ENCODE measurements around the gene IQSEC2.
A peak's percentile ranks its signal among the peaks of the same experiment; 100 is the strongest.

The IQSEC2 gene

DNA sequence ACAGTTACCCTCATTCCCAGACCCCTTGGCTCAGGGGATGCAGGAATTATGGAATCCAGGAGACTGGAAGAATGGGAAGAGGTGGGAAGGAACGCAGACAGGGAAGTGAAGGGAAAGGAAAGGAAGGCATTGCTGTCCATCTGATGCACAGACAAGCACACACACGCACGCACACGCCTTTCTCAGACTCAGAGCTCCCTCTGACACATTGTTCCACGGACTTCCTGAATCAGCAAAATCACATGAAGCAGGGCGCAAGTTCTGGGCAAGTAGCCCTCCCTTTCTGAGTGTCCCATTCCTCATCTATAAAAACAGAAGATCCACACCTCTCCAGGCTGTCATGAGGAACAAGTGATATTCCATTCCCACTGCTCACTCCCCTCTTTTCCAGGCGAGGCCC is 13.2 kb downstream of the IQSEC2 start:
- no peak for DNase-seq (ENCODE audit: low read depth in 2 of 2)

DNA sequence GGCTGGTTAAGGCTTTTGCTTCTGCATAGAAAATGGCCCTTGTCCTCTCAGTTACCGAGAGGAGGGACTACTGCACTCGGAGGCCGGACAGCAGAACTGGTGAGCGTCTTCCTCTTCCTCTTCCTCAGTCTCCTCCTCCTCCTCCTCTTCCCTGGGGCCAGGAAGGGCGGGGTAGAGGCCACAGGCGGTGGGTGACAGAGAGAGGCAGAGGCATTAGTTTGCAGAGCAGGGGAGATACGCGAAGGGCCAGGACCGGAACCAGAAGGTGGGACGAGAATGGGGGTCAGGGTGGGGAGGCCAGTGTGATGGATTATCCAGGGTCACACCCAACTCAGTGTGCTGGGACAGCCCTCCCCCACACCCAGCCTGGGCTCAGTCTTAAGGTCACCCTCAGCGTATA is 14.5 kb downstream of the IQSEC2 start:
- no peak for DNase-seq (ENCODE audit: low read depth in 2 of 2)

DNA sequence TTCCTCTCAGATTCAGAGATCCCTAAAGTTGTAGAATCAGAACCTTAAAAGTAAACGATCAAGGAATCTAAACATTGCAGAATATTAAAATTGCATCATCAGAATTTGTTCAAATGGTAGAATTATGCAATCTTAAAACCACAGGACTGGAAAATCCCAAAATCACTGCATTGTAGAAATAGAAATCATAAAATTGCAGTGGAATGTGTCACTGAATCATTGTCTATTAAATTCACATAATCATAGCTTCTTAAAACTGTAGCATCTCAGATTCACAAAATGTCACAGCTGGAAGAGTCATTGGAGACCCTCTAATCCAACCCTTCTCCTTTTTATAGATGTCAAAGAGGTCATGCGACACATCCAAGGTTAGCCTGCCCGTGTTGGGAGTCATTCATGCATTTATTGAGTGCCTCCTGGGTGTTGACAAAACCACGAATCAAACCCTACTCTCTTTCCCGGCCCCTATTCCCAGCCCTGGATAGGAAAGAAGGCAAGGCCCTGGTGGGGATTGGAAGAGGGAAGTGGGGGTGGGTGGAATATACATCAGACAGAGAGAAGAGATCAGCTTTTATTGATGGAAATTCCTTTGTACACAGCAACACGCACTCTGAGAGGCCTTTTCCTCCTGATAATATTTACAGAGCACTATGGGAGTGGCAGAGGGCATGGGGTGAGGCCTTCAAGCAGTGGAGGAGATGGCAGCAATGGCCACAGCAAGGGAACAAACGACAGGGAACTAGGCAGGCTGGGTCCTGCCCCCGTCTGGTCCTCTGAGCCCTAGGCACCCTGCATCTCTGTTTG is 15.4 kb downstream of the IQSEC2 start:
- DNase-seq (ENCODE audit: low read depth in 2 of 2), result no peak

DNA sequence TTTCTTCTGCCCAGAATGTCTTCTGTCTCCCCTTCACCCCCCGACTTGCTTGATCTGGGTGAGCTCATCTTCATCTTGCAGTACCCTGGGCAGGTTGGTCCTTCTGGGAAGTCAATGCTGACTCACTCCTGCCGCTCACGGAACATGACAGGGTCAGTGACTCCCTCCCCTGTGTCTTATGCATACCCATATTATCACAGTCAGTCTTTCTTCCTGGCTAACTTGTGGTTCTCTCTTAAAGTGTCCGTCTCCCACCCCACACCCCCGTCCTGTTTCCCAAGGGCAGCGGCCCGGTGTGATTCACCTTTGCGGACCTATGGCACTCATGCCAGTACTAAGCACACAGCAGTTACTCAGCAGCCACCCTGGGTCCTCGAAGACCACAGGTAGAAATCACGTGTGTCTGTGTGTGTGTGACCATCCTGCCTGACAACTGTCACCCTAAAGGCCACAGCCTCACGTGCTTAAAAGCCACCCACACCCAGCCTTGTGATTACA is 17.7 kb downstream of the IQSEC2 start:
- peak; percentile 46 to 57 for DNase-seq (ENCODE audit: low read depth in 2 of 2)

DNA sequence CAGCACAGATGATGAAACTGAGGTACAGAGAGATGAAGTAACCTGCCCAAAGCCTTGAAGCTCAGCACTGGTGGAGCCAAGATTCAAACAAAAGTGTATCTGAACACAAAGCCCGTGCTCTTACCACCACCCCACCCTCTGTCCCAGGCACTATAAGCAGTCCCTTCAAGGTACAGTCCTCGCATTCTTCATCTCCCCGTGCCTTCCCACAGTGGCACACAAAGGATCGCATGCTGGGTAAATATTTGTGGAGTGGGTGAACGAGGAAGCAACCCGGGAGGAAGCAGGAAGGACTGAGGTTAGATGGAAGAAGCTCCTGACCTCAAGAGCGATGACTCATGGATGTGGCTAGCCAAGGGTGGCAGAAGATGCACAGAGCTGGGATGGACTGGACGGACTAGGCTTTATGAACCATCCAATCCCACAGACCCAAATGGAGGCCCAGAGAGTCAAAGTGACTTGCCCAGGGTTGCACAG is 18.4 kb downstream of the IQSEC2 start:
- peak in 1 of 2 donors; percentile 9 for DNase-seq (ENCODE audit: low read depth in 2 of 2)

DNA sequence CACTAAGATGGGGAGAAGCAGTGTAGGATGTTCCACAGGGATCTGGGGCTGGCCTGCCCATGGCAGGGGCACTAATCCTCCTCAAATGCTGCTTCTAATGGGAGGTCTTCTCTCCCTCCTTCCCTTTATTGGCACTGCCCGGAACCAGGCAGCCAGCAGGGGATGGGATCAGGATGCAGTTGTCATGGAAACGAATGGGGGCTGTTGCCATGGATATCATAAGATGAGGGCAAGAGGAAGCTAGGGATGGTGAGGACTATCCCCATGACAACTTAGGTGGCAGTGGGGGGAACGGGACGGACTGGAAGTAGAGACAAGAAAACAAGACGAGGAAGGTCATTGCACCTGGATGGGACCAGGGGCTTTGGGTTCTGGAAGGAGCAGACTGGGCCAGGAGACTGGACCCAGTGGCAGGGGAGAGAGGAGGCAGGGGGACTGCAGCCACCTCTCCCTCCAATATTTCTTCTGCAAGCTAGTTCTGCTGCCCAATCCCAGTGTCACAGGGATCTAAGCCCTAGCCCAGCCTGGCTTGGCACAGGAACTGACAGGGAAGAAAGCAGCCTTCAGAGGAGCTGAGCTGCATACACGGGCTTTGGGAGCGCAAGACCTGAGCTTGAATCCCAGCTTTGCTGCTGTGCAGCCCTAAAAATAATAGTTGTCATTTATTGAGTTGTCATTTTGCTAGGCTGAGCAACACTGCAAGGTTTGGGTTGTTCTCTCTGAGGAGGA is 19.0 kb downstream of the IQSEC2 start:
- no peak for DNase-seq (ENCODE audit: low read depth in 2 of 2)

DNA sequence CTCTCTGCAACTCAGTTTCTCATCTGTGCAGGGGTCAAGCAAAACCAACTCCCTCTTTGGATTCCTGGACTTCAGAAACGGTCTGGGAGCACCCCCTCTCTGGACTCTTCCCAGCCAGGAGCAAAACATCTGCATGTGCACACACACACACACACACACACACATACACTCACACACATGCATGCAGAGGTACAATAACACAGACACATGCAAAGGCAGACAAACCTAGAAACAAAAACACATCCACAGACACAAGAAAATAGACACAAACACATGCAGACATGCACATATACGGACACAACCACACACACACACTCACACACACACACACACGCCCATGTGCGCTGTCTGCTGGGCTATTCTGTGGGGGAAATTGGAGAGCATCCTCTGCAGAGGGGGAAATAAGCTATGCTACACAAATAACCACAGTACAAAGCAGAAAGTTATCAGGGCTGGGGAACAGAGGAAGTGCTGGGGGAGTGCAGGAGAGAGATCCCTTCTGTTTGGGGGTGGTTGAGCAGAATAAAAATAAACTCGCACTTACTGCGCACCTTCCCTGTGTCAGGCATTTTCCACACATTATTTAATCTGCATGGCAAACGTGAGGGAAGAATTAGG is 19.9 kb downstream of the IQSEC2 start:
- no peak for DNase-seq (ENCODE audit: low read depth in 2 of 2)

DNA sequence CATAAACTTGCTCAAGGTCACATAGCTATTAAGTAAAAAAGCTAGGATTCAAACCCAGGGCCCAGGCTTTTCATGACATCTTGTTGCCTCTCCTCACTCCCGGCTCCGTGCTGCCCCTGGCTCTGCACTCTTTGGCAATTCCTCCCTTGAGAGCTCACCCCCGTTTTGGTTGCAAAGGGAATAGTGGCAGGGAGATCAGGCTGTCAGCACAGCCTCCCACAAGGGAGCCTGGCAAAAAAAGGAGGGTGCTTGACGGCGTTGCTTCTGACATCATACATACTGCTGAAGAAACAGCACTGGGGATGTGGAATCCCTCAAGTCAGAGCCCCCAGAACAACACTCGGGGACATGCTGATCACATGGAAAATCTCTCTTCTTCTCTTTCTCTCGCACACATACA is 20.5 kb downstream of the IQSEC2 start:
- DNase-seq (ENCODE audit: low read depth in 2 of 2), result no peak

DNA sequence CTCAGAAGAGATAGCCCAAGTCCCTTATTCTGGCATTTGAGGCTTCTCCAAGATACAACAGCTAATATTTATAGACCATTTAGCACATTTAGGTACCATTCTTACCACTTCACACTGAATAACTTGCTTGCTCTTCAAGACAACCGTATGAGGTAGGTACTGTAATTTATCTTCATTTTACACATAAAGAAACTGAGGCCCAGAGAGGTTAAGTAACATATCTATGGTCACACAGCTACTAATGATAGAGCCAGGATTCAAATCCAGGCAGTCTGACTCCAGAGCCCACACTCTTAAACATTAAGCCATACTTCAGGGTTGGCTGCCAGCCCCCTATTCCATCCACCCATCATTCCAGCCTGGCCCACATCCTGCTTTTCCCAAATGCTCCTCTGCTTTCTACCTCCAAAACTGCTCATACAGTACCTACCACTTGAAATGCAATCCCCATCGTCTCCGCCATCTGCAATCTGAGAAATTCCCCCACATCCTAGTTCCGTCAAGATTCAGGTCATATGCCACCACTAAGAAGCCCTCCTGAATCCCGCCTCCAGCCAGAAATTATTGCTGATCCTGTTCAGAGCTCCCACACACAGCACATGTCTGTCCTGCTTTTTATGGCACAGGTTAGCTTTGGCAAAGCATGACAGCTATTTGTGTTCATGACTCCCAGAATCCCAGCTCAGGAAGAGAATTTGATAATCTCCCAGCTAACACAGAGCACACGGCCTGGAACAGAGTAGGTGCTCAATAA is 23.5 kb downstream of the IQSEC2 start:
- DNase-seq (ENCODE audit: low read depth in 2 of 2), result no peak

DNA sequence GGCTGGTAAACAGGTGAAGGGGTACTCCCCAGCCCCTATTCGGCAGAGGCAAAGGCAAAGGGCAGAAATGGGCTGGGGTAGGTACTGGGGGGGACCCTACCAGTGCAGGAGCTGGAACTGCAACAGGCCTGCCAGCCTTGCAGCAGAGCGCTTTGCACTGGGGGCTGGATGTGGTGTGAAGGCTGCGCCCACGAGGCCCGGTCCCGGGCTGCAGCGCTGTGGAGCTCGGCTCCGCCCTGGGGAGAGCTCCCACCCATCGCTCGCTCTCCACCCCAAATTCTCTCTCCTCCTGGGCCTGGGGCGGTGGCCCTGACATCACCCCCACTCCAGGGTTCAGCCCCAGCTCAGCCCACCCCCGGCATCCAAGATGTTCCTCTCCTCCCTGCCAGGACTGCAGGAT is 24.2 kb downstream of the IQSEC2 start:
- no peak for DNase-seq (ENCODE audit: low read depth in 2 of 2)

DNA sequence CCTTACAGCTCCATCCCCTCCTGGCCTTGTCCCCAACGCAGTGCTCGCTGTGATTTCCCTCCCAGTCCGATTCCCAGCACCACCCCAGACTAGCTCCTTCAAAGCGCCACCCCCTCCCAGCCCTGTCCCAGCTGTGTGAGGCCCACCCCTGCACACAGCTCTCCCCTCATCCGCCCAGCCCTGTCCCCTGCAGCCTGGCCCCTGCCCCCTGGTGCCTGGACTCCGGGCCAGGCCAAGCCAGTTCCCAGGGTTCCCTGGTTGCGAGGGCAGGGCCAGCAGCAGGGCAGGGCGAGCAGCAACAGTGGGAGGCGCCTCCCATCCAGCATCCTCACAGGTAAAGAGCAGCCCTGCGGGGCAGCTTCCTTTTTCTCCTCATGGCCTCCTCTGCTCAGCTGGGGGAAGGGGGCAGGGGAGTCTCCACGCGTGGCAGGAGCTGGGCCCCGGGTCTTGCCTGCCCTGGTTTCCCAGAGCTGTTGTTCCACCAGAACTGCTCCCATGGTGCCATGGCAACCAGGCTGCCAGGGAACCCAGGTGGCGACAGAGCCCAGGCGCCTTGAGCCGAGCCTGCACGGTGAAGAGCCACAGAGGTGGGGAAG is 24.8 kb downstream of the IQSEC2 start:
- DNase-seq (ENCODE audit: low read depth in 2 of 2), result no peak

DNA sequence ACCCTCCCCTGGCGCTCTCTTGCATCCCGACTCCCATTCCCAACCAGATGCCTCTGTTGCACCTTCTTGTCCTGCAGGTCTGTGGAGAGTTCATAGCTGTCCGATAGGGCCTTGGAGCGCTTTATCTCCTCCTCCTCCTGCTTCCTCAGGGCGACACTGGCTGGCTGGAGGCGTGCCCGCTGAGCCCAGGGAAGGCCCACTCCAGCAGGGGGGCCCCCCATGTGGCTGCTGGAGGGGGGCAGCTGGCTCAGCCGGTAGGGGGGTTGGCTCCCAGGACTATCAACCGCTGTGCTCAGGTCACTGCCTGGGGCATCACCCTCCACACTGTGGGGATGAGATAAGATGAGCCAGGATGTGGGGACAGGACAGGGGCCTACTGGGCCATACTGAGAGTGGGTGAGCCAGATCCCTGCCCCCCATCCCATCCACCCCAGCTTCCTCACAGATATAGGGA is 25.6 kb downstream of the IQSEC2 start:
- DNase-seq (ENCODE audit: low read depth in 2 of 2), result no peak

DNA sequence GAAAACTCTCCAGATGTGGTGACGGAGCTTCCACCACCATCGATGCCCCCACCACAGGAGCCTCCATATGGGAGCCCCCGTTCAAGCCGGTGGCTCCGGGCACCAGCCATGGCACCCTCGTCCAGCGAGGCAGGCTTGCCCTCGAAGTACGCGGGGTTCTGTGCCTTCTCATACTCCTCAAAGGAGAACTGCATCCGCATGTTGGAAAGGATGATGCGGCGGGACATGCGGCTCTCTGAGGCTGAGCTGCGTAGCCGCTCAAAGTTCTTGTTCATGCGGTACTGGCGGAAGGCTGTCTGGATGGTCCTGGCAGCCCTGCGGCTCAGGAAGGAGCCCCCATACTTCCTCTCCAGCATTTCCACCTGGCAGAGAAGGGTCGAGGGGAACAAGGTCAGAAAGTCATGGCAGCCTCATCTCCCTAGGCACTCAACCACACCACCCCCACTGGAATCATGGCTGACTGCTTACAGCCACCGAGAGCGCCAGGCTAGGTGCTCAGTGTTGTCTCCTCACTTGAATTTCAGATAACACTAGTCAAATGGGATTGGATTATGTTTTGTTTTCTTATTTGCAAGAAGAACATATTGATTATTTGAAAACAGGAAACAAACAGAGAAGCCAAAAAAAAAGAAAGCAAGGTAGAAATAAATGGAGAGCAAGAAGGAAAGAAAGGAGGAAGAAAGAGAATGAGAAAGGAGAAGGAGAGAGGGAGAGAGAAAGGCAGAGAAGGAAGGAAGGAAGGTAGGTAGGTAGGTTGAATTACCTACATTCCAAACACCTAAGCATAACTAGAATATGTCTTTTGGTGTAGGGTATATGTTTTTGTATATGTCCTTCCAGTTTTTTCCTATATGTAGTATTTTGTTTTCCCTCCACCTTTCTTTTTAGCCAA is 26.6 kb downstream of the IQSEC2 start:
- no peak for DNase-seq (ENCODE audit: low read depth in 2 of 2)

DNA sequence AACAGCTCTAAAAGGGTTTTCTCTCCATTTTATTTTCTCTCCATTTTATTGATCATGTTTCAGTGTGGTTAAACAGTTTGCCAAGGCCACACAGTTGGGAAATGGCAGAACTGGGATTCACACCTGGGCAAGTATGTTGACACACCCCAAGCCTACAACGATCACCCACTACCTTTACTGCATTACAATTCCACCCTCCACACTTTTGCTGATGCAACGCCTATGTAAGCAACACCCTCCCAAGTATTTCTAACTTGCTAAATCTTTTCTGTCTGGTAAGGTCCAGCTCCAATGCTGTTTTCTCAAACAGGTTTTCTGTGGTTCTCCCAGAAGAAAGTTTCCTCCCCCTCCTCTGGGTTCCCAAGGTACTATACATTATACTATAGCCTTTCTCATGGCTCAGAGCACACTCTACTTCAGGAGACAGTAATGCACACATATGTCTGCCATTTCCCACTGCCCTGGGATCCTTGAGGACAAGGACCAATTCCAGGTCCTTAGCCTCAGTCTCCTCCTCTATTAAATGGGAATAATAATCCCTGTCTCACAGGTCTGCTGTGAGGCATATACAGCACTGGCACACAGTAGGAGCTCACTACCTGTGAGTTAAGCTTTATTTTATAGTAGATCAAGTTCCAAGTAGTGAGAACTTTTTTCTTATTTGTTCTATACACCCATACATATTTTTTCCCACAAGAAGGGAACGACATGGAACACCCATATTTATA is 27.9 kb downstream of the IQSEC2 start:
- no peak for DNase-seq (ENCODE audit: low read depth in 2 of 2)

DNA sequence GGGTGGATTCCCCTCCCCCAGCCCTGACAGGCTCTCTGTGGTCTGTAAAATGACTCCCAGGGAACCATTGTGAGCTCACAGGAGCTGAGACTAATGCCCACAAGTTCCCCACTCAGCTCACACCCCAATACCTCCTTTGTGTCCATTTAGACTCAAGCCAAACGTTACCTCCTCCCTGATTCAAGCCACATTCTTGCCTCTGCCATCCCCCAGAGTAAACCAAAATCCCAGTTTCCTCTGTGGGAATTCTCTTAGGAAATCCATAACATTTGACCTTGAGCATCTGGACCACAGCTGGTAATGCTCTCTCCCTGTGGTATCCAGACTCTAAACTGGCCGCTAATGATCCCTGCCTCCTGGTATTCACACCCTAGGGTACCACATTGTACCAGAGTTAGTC is 30.1 kb downstream of the IQSEC2 start:
- no peak for DNase-seq (ENCODE audit: low read depth in 2 of 2)

DNA sequence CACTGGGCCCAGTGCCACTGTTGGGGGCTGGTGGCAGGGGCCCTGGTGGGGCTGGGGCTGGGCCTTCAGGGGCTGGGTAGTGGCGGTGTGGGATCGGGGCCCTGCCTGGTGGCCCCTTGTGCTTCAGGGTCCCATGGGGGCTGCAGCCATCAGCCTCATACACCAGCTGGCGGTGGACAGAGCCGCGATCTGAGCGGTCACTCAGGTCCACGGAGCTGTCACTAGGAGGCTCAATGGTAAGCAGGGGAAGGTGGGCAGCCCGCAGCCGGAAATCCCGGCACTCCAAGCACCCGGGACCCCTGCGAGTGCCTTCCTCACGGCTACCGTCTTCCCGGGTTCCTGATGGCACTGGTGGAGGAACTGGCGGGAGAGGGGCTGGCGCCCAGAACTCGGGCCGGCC is 30.8 kb downstream of the IQSEC2 start:
- DNase-seq (ENCODE audit: low read depth in 2 of 2), result no peak

DNA sequence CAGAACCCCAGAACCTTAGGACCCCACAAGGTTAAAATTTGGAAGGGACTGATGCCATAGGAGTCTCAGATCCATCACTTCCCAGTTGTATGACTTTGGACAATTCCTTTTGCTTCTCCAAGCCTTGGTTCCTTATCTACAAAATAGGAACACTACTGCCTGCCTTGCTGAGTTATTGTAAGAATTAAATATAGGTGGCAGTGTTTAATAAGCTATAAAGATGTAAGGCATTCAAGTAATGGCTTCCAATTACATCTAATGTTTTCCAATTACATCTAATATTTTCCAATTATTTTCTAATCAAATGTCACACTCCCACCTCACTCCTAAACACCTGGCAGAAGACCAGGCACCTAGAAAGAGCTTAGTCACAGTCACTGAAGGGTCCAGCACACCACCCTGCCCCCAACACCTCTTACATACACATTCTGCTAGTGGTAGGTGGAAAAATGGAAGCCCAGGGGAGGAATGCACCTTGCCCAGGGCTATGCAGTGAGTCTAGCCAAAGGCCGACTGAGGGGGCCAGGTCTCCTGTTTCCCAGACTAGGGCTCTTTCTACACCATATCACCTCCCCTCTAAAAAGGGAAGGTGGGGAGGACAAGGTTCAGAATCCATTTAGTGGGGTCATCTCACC is 31.9 kb downstream of the IQSEC2 start:
- DNase-seq (ENCODE audit: low read depth in 2 of 2), result no peak

DNA sequence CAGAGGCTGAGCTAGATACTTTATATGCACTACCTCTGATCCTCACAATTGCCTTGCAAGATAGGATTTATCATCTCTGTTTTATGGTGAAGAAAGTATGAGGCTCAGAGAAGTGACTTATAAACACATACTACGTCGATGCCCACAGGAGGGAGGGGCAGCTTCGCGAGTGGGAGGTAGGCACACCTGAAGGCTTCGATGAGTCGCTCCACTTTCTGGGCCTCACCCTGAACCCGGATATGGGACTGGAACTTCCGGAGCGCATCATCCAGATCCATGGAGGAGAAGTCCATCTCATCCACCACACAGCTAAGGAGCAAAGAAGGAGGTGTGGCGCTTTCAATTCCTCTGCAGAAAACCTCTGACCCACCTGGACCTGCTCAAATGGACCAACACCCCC is 33.5 kb downstream of the IQSEC2 start:
- no peak for DNase-seq (ENCODE audit: low read depth in 2 of 2)

DNA sequence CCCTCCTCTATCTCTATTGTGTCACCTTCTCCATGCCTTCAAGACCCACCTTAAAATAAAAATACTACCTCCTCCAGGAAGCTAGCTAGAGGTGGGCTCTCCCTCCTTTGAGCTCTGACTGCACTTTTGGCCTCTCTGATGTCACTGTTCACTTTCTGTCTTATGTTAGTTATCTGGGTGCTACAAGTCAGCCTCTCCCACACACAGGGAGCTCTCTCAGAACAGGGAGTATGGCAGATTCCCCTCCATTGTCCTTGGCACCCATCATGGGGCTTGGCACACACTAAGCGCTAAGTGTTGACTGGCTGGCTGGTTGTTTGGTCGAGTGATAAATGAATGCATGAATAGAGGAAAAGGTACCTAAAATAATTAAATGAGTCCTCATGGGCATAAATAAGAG is 35.2 kb downstream of the IQSEC2 start:
- DNase-seq (ENCODE audit: low read depth in 2 of 2), result no peak
